ENCODE data around the gene CYBRD1. TPM values are rescaled to one million over a fixed set of nuclear protein-coding genes. Genes with fewer than 3 reads are reported as not detected.
"Not testable (repeated sequence)": the region's sequence is repeated elsewhere in the genome, so short reads cannot be mapped to it uniquely, and the experiment has no call there.

CYBRD1 gene
- total RNA-seq, 2 donors from 2014 or later: 34.6 to 59.7 TPM

- peak overlapping the region in 3 of 4 donors; percentile 31 to 74 (median 45) for H3K27ac ChIP-seq
- H3K4me1 ChIP-seq: peaks cover 26% of the 10 kb centered on the region
- DNase-seq (peak; percentile 33 to 61 (median 52)), ATAC-seq (peak; percentile 55)
- intact Hi-C loops (cut with DNase I): no loop called here
- TF ChIP-seq, protein P1, sequence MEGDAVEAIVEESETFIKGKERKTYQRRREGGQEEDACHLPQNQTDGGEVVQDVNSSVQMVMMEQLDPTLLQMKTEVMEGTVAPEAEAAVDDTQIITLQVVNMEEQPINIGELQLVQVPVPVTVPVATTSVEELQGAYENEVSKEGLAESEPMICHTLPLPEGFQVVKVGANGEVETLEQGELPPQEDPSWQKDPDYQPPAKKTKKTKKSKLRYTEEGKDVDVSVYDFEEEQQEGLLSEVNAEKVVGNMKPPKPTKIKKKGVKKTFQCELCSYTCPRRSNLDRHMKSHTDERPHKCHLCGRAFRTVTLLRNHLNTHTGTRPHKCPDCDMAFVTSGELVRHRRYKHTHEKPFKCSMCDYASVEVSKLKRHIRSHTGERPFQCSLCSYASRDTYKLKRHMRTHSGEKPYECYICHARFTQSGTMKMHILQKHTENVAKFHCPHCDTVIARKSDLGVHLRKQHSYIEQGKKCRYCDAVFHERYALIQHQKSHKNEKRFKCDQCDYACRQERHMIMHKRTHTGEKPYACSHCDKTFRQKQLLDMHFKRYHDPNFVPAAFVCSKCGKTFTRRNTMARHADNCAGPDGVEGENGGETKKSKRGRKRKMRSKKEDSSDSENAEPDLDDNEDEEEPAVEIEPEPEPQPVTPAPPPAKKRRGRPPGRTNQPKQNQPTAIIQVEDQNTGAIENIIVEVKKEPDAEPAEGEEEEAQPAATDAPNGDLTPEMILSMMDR (IDR thresholded peaks at IDR 0.05): no peak
- TF ChIP-seq POLR2A (IDR thresholded peaks at IDR 0.05): peak in 1 of 3 donors; percentile 13
- WGBS, 2 donors: 0 to 2% methylated on average over 25 to 60 of the region's 62 CpGs
- peak overlapping the region; percentile 28 to 47 for H3K4me3 ChIP-seq
- H3K36me3 ChIP-seq (replicated peaks in 1 of 2; ENCODE audit: insufficient read depth in 1 of 2, low read depth in 2 of 2): no peaks in the 10 kb centered on the region
- H3K27me3 ChIP-seq: peaks cover 0 to 2% of the 10 kb centered on the region in 2 donors
- H3K9me3 ChIP-seq: no peaks in the 10 kb centered on the region
Observed at GRCh38 chr2:171523088-171524017, 1.1 kb downstream of the CYBRD1 start.

- no peak for ATAC-seq
- Histone ChIP-seq H3K27me3 (peaks cover 0 to 4% of the 10 kb centered on the region in 2 donors), H3K27ac (peak overlapping the region in 2 of 4 donors; percentile 31 to 74), H3K4me3 (no peak overlapping the region), H3K4me1 (peaks cover 26% of the 10 kb centered on the region), H3K9me3 (no peaks in the 10 kb centered on the region), H3K36me3 (replicated peaks in 1 of 2; ENCODE audit: insufficient read depth in 1 of 2, low read depth in 2 of 2) (no peaks in the 10 kb centered on the region)
- TF ChIP-seq POLR2A (IDR thresholded peaks at IDR 0.05): no peak
- TF ChIP-seq, protein P1 (IDR thresholded peaks at IDR 0.05): no peak
- WGBS, 2 donors: 20 to 27% methylated on average over 6 of the region's 6 CpGs
- no peak for DNase-seq
- intact Hi-C loops (cut with DNase I): no loop called here
Observed at GRCh38 chr2:171524018-171524401, 1.7 kb downstream of the CYBRD1 start.

DNA sequence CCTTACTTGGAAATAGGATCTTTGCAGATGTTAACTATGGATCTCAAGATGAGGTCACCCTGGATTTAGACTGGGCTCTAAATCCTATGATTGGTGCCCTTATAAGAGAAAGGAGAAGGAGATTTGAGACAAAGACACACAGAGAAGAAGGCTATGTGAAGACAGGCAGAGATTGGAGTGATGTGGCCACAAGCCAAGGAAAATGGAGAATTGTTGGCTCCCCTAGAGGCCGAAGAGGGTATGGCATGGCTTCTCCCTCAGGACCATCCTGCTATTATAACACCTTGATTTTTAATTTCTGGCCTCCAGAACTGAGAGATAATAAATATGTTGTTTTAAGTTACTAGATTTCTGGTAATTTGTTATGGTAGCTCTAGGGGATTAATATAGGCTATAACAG, 7.6 kb downstream of the CYBRD1 start:
- ATAC-seq: no peak
- no peak for TF ChIP-seq POLR2A (IDR thresholded peaks at IDR 0.05)
- TF ChIP-seq, protein P1 (IDR thresholded peaks at IDR 0.05): peak in 2 of 7 experiments; percentile 22 to 31
- no peak for DNase-seq
- H3K4me3 ChIP-seq: no peak overlapping the region
- no peak overlapping the region for H3K27ac ChIP-seq
- peaks cover 0 to 7% of the 10 kb centered on the region in 2 donors for H3K27me3 ChIP-seq
- WGBS, 2 donors: 48 to 77% methylated on average over 1 of the region's 1 CpG
- intact Hi-C loops (cut with DNase I): no loop called here
- H3K9me3 ChIP-seq: no peaks in the 10 kb centered on the region
- no peaks in the 10 kb centered on the region for H3K36me3 ChIP-seq (replicated peaks in 1 of 2; ENCODE audit: insufficient read depth in 1 of 2, low read depth in 2 of 2)
- no peaks in the 10 kb centered on the region for H3K4me1 ChIP-seq

DNA sequence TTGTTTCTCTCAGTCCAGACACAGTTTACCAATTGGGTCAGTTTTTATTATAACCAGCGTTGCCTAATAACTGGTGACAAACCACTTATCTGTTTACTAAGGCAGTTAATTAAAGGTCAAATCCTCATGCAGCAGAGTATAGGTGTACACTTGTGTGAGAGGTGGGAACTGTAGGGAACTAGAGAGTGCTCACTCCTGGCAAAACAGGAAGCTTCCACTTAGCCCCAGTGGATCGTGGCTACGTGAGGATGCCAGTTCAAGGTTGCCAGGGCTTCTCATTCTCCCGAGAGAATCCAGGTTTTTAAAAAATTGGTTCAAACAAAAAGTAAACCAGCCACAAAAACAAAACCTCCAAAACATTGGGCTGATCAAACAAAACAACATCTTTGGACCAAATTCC, 8.1 kb downstream of the CYBRD1 start:
- intact Hi-C loops (cut with DNase I): no loop called here
- no peak for ATAC-seq
- no peaks in the 10 kb centered on the region for H3K4me1 ChIP-seq
- 68 to 70% methylated on average over 4 of the region's 4 CpGs for WGBS, 2 donors
- TF ChIP-seq, protein P1 (IDR thresholded peaks at IDR 0.05): no peak
- no peak for TF ChIP-seq POLR2A (IDR thresholded peaks at IDR 0.05)
- no peak overlapping the region for H3K4me3 ChIP-seq
- peaks cover 0 to 7% of the 10 kb centered on the region in 2 donors for H3K27me3 ChIP-seq
- no peaks in the 10 kb centered on the region for H3K9me3 ChIP-seq
- H3K27ac ChIP-seq: no peak overlapping the region
- no peaks in the 10 kb centered on the region for H3K36me3 ChIP-seq (replicated peaks in 1 of 2; ENCODE audit: insufficient read depth in 1 of 2, low read depth in 2 of 2)
- DNase-seq: no peak

GRCh38 chr2:171530859-171531258, 8.6 kb downstream of the CYBRD1 start:
- H3K36me3 ChIP-seq (replicated peaks in 1 of 2; ENCODE audit: insufficient read depth in 1 of 2, low read depth in 2 of 2); H3K9me3 ChIP-seq; intact Hi-C loops (cut with DNase I); H3K4me3 ChIP-seq; H3K4me1 ChIP-seq; DNase-seq; ATAC-seq; H3K27ac ChIP-seq; H3K27me3 ChIP-seq: not testable (repeated sequence)
- WGBS, 2 donors: 64 to 75% methylated on average over 1 of the region's 1 CpG
